ENCODE data around the gene FBXW4.

FBXW4 gene

DNA sequence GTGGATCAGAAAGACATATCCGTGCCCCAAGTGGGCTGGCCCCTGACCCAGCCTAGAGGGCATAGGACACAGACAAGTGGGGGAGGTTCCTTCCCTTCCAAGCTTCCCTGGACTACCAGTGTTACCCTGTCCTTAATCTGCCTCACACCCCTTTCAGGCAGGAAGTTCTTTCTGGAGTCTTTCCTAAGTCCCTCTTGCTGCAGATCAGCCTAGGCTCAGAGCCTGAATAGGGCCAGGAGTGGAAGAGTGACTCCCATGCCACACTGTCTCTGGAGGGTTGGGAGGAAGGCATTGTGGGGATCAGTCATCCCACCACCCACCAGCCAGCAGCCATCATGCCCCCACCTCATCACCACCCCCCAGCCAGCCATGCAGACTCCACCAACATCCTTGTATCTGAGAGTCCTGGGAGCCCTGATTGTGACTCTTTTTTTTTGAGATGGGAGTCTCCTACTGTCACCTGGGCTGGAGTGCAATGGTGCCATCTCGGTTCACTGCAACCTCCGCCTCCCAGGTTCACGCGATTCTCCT lies 129.5 kb downstream of the FBXW4 start:
- TF ChIP-seq, protein P1, sequence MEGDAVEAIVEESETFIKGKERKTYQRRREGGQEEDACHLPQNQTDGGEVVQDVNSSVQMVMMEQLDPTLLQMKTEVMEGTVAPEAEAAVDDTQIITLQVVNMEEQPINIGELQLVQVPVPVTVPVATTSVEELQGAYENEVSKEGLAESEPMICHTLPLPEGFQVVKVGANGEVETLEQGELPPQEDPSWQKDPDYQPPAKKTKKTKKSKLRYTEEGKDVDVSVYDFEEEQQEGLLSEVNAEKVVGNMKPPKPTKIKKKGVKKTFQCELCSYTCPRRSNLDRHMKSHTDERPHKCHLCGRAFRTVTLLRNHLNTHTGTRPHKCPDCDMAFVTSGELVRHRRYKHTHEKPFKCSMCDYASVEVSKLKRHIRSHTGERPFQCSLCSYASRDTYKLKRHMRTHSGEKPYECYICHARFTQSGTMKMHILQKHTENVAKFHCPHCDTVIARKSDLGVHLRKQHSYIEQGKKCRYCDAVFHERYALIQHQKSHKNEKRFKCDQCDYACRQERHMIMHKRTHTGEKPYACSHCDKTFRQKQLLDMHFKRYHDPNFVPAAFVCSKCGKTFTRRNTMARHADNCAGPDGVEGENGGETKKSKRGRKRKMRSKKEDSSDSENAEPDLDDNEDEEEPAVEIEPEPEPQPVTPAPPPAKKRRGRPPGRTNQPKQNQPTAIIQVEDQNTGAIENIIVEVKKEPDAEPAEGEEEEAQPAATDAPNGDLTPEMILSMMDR (IDR thresholded peaks at IDR 0.05): no peak

DNA sequence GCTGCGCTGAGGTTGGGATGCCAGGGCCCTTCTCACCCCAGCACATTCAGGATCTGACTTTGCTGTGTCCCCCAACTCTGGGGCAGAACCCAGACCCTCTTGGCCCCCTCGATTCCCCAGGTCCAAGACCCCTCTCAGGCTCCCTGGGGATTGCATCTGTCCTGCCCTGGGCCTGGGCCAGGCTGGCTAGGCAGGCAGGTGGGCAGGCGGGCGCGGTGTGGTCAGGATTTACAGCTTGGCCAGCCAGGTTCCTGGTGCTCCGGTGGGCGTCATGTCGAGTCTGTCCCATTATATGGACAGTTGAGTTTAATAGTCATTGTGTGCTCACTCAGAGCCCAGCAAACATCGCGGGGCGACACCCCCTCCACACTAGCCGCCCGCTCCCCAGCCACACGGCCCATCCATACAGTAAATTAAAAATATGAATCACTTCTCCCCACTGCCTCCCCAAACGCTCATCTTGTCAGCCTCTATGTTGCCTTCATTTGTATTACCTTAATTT lies 130.4 kb downstream of the FBXW4 start:
- TF ChIP-seq, protein P1 (IDR thresholded peaks at IDR 0.05): no peak

DNA sequence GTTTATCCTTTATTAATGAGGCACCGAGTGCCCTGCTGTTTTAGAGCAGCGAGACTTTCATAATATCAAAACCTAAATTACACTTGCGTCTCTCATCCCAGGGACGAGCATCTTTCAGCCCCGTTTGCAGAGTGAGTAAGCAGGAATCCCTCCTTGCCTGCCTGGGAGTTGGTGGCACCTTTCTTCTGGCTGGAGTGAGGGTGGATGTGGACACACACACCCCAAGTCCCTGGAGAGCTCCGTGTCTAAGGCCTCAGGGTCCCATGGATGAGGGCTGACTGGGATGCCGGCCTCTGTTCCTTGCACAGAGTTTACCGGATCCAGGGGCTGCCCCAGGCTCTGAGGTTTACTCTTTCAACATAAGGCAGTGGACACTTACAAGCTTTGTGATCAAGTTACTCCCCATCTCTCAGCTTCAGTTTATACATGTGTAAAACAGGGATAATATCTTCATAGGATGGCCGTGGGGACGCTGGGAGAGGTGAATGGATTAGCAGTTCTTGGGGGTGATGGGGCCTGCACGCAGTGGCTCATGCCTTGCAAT lies 131.4 kb downstream of the FBXW4 start:
- TF ChIP-seq, protein P1 (IDR thresholded peaks at IDR 0.05): no peak

DNA sequence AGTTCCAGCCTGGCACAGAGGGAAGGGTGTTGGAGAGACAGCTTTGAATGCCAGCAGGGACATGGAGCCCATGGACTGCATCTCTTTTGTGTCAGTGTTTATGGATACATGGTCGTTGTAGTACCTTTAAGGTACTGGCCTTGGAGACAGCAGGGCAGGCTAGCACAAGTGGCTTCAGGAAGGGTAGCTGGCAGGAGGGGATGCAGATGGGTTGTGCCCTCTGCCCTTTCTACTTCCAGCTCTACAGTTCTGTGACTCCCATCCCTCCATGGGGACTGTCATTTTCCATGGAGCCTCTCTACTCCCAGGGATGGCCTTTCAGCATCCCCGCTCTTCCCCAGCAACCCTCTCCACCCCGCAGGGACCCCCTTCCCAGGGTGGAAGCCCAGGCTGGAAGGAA lies 132.0 kb downstream of the FBXW4 start:
- TF ChIP-seq, protein P1 (IDR thresholded peaks at IDR 0.05): no peak

DNA sequence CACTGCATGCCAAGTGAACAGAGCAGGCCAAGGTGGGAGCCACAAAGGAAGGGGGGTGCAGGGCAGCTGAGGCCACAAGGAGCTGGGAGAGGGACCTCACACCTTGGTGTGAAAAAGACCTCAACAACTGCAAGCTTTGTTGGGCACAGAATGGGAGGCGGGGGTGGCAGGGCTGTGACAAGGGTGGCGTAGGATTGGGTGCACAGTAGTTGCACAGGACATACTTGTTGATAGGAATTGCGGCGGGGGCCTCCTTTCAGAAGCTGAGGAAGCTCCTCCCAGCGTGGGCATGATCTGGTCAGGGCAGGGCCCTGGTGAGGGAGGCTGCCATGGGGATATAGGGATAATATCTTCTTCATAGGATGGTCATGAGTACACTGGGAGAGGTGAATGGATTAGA lies 132.7 kb downstream of the FBXW4 start:
- TF ChIP-seq, protein P1 (IDR thresholded peaks at IDR 0.05): no peak

DNA sequence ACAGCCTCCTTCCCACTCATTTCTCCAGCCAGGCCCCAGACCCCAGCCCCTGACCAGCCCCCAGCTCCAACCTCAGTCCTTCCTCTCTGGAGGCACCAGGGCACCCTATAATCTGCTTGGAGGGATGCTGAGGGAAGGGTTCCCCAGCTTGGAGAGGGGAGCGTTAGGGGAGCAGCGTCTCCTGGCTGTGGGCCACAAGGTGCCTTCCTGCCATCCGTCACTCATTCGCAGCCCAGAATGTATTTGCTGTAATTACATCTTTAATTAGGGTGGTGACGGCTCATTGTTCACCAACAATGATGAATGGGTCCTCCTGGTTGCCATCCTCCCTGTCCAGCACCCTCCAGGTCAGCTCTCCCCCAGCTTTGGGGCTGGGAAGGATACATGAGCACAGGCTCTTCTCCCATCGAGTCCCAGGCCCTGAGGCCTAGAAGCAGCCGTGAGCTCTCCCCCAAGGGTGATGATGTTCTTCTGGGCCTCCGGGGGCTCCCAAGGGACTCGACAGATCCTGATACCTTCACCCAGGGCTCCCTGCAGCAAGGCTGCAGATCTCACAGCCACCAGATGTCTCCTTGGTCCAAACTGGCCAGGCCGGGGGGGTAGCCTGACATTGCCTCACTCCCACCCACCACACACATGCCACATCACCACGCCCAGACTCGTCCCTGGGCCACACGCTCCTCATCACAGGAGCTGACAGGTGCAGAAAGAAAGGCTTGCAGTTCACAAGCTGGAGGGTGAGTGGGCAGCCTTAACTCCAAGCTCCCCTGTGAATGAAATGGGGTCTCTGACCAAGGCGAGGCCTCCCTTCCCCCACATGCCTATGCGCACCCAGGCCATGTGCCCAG lies 133.7 kb downstream of the FBXW4 start:
- TF ChIP-seq, protein P1 (IDR thresholded peaks at IDR 0.05): no peak

Data from LNCAP (cell line).